GM19328 (cell line): ENCODE data around the gene PELI2.

Experiments used
- ATAC-seq: cut with Tn5 transposase; IDR thresholded peaks from one replicate; pipeline ENCODE4 v1.9.1; 2021; ENCODE audit warnings: mild to moderate bottlenecking, moderate library complexity; ENCODE audit not compliant: unreplicated experiment

Gene PELI2

GRCh38 chr14:56119201-56119981 is 1.2 kb downstream of the PELI2 start:
- ATAC-seq, result no peak

- no peak for ATAC-seq
These were observed 2.0 kb downstream of the PELI2 start for GRCh38 chr14:56120091-56120691.

- no peak for ATAC-seq
These were observed 3.6 kb downstream of the PELI2 start for GRCh38 chr14:56121816-56122215.

- ATAC-seq, result no peak
These were observed 4.1 kb downstream of the PELI2 start for GRCh38 chr14:56122301-56122700.

- no peak for ATAC-seq
These were observed 6.1 kb downstream of the PELI2 start for GRCh38 chr14:56124327-56124726.

GRCh38 chr14:56125772-56126636 is 7.8 kb downstream of the PELI2 start:
- no peak for ATAC-seq

GRCh38 chr14:56126637-56126913 is 8.4 kb downstream of the PELI2 start:
- ATAC-seq, result no peak

GRCh38 chr14:56127156-56127555 is 8.9 kb downstream of the PELI2 start:
- no peak for ATAC-seq

GRCh38 chr14:56129092-56129491 is 10.9 kb downstream of the PELI2 start:
- ATAC-seq, result no peak

- no peak for ATAC-seq
These were observed 11.7 kb downstream of the PELI2 start for GRCh38 chr14:56129933-56130332.

GRCh38 chr14:56131004-56131864 is 13.0 kb downstream of the PELI2 start:
- no peak for ATAC-seq

GRCh38 chr14:56131865-56132833 is 13.9 kb downstream of the PELI2 start:
- ATAC-seq, result no peak

GRCh38 chr14:56133547-56133946 is 15.3 kb downstream of the PELI2 start:
- no peak for ATAC-seq

GRCh38 chr14:56135001-56135400 is 16.8 kb downstream of the PELI2 start:
- no peak for ATAC-seq

- no peak for ATAC-seq
These were observed 17.5 kb downstream of the PELI2 start for GRCh38 chr14:56135668-56136067.

GRCh38 chr14:56136571-56137452 is 18.6 kb downstream of the PELI2 start:
- ATAC-seq, result no peak

- no peak for ATAC-seq
These were observed 19.2 kb downstream of the PELI2 start for GRCh38 chr14:56137453-56137807.

GRCh38 chr14:56137849-56138248 is 19.6 kb downstream of the PELI2 start:
- ATAC-seq, result no peak

- no peak for ATAC-seq
These were observed 20.7 kb downstream of the PELI2 start for GRCh38 chr14:56138928-56139327.
